HG02938 (cell line): ENCODE results near the gene METAP1D.
"Not testable (repeated sequence)": the region's sequence is repeated elsewhere in the genome, so short reads cannot be mapped to it uniquely, and the experiment has no call there.

Experiments
- ATAC-seq: cut with Tn5 transposase; IDR thresholded peaks from one replicate; pipeline ENCODE4 v1.9.1; 2021; ENCODE audit warnings: mild to moderate bottlenecking, moderate library complexity; ENCODE audit not compliant: unreplicated experiment

The METAP1D gene

GRCh38 chr2:171996021-171996420 lies 3.7 kb upstream of the METAP1D start:
- no peak for ATAC-seq

- not testable (repeated sequence) for ATAC-seq
These were observed 2.7 kb upstream of the METAP1D start for GRCh38 chr2:171997031-171997430.

GRCh38 chr2:171999161-171999560 lies 592 bp upstream of the METAP1D start:
- ATAC-seq = peak; percentile 11

- ATAC-seq = no peak
These were observed 1.1 kb downstream of the METAP1D start for GRCh38 chr2:172000696-172001361.

GRCh38 chr2:172007372-172007771 lies 7.6 kb downstream of the METAP1D start:
- ATAC-seq = no peak

GRCh38 chr2:172009823-172010222 lies 10.1 kb downstream of the METAP1D start:
- ATAC-seq = no peak

GRCh38 chr2:172011812-172012575 lies 12.2 kb downstream of the METAP1D start:
- ATAC-seq = no peak

- ATAC-seq = no peak
These were observed 13.1 kb downstream of the METAP1D start for GRCh38 chr2:172012677-172013391.

GRCh38 chr2:172013396-172013795 lies 13.6 kb downstream of the METAP1D start:
- peak; percentile 70 for ATAC-seq

GRCh38 chr2:172021074-172021931 lies 21.6 kb downstream of the METAP1D start:
- no peak for ATAC-seq

GRCh38 chr2:172021955-172022354 lies 22.2 kb downstream of the METAP1D start:
- no peak for ATAC-seq

GRCh38 chr2:172031536-172031935 lies 31.8 kb downstream of the METAP1D start:
- no peak for ATAC-seq

- no peak for ATAC-seq
These were observed 38.4 kb downstream of the METAP1D start for GRCh38 chr2:172038121-172038520.

- ATAC-seq = no peak
These were observed 38.9 kb downstream of the METAP1D start for GRCh38 chr2:172038604-172039003.

- no peak for ATAC-seq
These were observed 39.4 kb downstream of the METAP1D start for GRCh38 chr2:172039011-172039704.

- ATAC-seq = no peak
These were observed 40.6 kb downstream of the METAP1D start for GRCh38 chr2:172040311-172040710.

- no peak for ATAC-seq
These were observed 46.4 kb downstream of the METAP1D start for GRCh38 chr2:172046080-172046678.

GRCh38 chr2:172046866-172047565 lies 47.3 kb downstream of the METAP1D start:
- no peak for ATAC-seq
